Measurements from ENCODE around the gene CADM2. TPM values are rescaled to one million over a fixed set of nuclear protein-coding genes. Genes with fewer than 3 reads are reported as not detected.
A peak's percentile ranks its signal among the peaks of the same experiment; 100 is the strongest.

The CADM2 gene
- total RNA-seq, 8 experiments from 2014 or later: 0.15 to 19.2 (median 4.8) TPM

DNA sequence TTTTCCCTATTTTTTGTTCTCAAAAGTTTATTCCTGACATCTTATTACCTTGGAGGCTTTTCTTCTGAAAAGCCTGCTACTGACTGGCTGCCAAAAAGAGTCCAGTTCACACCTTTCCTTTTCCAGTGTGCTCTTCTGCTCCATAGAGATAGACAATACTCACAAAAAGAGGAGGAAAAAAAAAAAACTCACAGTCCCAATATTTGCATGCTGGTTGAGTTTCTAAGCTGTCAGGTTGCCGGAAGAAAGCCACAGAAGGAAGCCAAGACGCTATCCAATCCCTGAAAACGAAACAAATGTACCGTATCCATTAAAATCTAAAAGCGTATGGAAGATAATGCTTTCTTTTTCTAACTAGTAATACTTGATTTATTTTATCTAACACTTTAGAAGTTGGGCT lies 299.5 kb downstream of the CADM2 start:
- H3K4me3 ChIP-seq: no peak overlapping the region
- H3K27ac ChIP-seq: no peak overlapping the region
- ATAC-seq (replicated peaks in 6 of 8): no peak
- in situ Hi-C loops (cut with MboI; ENCODE audit: low pct_unique_long_range_greater_than_20kb in 2 of 9, low sequenced_read_pairs in 9 of 9, unreplicated experiment in 9 of 9): no loop called here
- H3K4me1 ChIP-seq (replicated peaks in 1 of 2): peaks cover 12 to 21% of the 10 kb centered on the region in 2 donors
- WGBS, 10 experiments: 24 to 87% (median 75%) methylated on average over 2 to 5 of the region's 5 CpGs; no CpG with 5 or more reads in 1 of the 10 experiments

DNA sequence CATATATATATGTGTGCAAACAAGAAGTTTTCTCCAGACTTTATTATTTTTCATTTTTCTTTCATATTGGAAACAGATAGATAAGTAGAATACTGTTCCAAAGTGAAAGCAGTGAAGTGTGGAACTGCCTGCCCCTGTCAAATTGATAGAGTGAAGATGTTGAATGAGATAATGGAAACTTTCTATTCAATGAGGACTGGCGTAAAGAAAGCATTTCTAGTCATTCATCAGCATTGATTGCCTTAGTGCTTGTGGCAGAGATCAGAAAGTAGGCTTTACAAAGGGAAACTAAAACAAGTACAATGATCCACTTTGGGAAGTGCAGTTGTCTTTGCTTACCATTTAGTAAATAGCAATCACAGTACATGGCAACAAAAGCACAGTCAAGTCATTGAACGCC lies 300.0 kb downstream of the CADM2 start:
- 0 to 50% (median 4%) methylated on average over 1 to 2 of the region's 2 CpGs for WGBS, 10 experiments
- H3K4me3 ChIP-seq: no peak overlapping the region
- peaks cover 12 to 21% of the 10 kb centered on the region in 2 donors for H3K4me1 ChIP-seq (replicated peaks in 1 of 2)
- no peak overlapping the region for H3K27ac ChIP-seq
- in situ Hi-C loops (cut with MboI; ENCODE audit: low pct_unique_long_range_greater_than_20kb in 2 of 9, low sequenced_read_pairs in 9 of 9, unreplicated experiment in 9 of 9): no loop called here
- peak in 5 of 8 experiments; percentile 55 to 86 (median 80) for ATAC-seq (replicated peaks in 6 of 8)

DNA sequence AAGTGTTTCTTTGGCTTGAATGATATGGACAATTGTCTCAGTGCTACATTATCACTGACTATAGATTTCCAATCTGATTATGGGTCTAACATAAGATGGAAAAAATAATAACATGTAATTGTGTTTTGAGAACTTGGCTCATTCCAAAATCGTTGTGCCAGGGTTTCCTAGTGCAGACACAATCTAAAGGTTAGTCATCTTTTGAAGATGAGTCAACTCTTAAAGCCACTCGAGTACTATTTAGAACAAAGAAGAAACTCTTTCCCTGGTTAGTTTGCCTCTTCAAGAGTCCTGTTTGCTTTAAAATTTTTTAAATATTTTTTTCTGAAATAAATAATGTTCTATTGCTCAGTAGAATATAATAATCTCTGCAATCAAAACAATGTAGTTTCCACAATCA lies 301.0 kb downstream of the CADM2 start:
- no peak for ATAC-seq (replicated peaks in 6 of 8)
- 20 to 88% (median 60%) methylated on average over 1 to 2 of the region's 2 CpGs; no CpG with 5 or more reads in 3 of the 10 experiments for WGBS, 10 experiments
- Histone ChIP-seq H3K4me3 (no peak overlapping the region), H3K27ac (no peak overlapping the region), H3K4me1 (replicated peaks in 1 of 2) (peaks cover 12 to 21% of the 10 kb centered on the region in 2 donors)
- in situ Hi-C loops (cut with MboI; ENCODE audit: low pct_unique_long_range_greater_than_20kb in 2 of 9, low sequenced_read_pairs in 9 of 9, unreplicated experiment in 9 of 9): no loop called here

DNA sequence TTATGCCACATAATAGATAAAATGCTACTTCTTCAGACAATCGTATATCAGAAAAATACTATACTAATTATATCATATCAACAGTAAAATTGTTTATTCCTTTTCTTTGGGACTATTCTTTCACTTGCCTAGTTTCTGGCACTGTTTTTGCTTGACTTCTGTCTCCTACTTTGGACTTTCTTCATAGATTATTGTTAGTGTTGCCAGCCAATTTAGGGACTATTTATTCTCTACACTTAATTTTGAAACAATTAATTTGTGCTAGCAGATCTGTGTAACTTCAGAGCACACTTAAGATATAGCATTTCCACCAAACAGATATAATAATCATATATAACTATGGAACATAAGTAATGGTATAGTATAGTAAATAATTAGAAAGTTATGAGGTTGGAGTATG lies 305.6 kb downstream of the CADM2 start:
- in situ Hi-C loops (cut with MboI; ENCODE audit: low pct_unique_long_range_greater_than_20kb in 2 of 9, low sequenced_read_pairs in 9 of 9, unreplicated experiment in 9 of 9): no loop called here
- no peak overlapping the region for H3K27ac ChIP-seq
- peaks cover under 1 to 5% of the 10 kb centered on the region in 2 donors for H3K4me1 ChIP-seq (replicated peaks in 1 of 2)
- WGBS, 10 experiments: 0 to 100% (median 67%) methylated on average over 1 of the region's 1 CpG; no CpG with 5 or more reads in 1 of the 10 experiments
- no peak for ATAC-seq (replicated peaks in 6 of 8)
- H3K4me3 ChIP-seq: no peak overlapping the region

DNA sequence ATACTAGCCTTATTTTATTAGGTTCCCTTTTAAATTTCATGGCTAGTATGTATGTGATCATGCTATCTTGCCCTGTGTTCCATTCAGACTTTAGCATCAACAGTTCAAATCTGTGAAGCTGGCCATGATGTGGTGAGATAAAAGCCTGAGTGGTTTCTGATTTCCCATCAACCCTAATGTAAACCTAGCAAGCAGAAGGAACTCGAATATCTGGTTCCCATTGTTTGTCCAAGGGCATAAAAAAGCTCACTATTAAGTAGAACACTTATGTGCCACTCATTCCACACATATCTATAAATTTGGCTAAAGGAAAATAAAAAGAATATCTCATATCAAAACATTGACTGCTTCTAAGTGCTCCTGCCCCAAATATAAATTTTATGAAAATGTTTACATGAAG lies 311.7 kb downstream of the CADM2 start:
- H3K27ac ChIP-seq: no peak overlapping the region
- in situ Hi-C loops (cut with MboI; ENCODE audit: low pct_unique_long_range_greater_than_20kb in 2 of 9, low sequenced_read_pairs in 9 of 9, unreplicated experiment in 9 of 9): no loop called here

DNA sequence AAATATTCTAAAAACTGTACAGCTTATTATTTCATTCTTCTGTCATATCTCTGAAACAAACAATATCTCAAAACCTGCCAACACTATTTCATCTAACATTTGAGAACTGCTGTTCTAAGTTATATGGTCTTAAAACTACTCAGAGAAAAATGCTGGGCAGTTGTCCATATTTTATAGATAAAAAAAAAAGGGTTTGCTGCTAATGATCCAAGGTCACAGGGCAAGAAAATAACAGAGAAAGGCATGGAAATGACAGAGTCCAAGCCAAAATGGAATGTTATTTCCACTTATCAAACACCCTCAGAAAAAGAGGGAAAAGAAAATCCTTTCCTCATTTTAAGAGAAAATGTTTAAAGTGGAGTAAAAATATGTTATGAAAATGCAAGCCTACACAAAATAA lies 313.1 kb downstream of the CADM2 start:
- ATAC-seq (replicated peaks in 6 of 8): no peak
- H3K4me3 ChIP-seq: no peak overlapping the region
- H3K27ac ChIP-seq: no peak overlapping the region
- in situ Hi-C loops (cut with MboI; ENCODE audit: low pct_unique_long_range_greater_than_20kb in 2 of 9, low sequenced_read_pairs in 9 of 9, unreplicated experiment in 9 of 9): no loop called here
- no peaks in the 10 kb centered on the region for H3K4me1 ChIP-seq (replicated peaks in 1 of 2)

More for the DNA sequence above, 311.7 kb downstream of the CADM2 start:
- no peak overlapping the region for H3K4me3 ChIP-seq
- WGBS, 10 experiments: 0 to 78% (median 0%) methylated on average over 1 of the region's 1 CpG; no CpG with 5 or more reads in 5 of the 10 experiments
- no peaks in the 10 kb centered on the region for H3K4me1 ChIP-seq (replicated peaks in 1 of 2)
- ATAC-seq (replicated peaks in 6 of 8): no peak

DNA sequence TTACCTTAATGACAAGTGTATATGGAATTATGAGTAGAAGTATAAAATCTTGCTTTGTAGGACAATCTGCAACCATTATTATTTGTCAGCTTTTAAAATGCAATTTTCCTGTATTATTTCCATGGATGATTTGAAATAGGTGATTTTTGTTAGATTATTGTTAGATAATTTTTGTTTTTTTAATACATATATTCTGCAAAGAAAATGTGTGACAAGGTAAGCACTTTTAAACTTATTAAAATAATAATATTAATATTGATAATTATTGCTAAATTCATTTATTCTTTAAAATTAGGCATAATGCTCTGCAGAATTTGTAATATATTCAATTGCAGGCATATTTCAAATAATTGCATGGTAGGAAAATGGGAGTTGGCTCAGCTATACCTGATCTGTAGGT lies 329.5 kb downstream of the CADM2 start:
- no peak overlapping the region for H3K27ac ChIP-seq
- no peak overlapping the region for H3K4me3 ChIP-seq
- no peaks in the 10 kb centered on the region for H3K4me1 ChIP-seq (replicated peaks in 1 of 2)
- no peak for ATAC-seq (replicated peaks in 6 of 8)
- in situ Hi-C loops (cut with MboI; ENCODE audit: low pct_unique_long_range_greater_than_20kb in 2 of 9, low sequenced_read_pairs in 9 of 9, unreplicated experiment in 9 of 9): no loop called here

DNA sequence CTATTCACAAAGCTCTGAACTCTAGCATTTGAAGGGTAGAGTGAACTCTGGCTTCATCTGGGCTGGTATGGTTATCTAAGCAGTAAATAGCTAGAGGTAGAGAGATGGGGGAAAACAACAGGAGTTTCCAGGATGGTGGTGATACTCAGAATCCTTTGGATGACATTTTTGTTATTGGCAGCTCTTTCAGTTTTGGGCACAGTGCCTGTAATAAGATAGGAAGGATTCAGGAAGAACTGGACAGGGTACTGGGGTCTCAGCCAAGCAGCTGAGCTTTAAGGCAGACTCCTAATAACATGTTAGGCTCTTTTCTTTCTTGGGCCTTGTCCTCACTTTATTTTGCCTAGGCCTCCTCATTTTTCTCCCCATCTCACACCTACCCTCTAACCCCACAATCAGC lies 338.5 kb downstream of the CADM2 start:
- no peak for ATAC-seq (replicated peaks in 6 of 8)
- H3K4me3 ChIP-seq: no peak overlapping the region
- in situ Hi-C loops (cut with MboI; ENCODE audit: low pct_unique_long_range_greater_than_20kb in 2 of 9, low sequenced_read_pairs in 9 of 9, unreplicated experiment in 9 of 9): no loop called here
- no peak overlapping the region for H3K27ac ChIP-seq
- H3K4me1 ChIP-seq (replicated peaks in 1 of 2): no peaks in the 10 kb centered on the region

DNA sequence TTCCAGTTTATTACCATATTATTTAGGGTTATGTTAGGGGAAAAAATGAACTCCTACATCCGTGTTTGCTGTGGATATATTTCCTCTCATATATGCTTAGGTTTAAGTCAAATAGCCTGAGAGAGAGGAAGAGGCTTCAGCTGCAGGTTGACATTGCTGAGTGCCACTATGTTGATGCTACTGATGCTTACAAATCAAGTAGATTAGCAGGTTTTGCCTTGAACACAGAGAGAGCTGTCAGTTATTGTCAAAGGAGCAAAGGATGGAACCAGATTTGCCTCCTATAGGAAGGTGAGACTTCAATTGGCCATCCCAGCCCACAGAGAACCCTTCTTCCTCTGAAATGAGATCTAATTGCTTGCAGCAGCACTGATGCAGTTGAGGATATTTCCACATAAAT lies 339.2 kb downstream of the CADM2 start:
- H3K4me1 ChIP-seq (replicated peaks in 1 of 2): peaks cover 0 to under 1% of the 10 kb centered on the region in 2 donors
- no peak overlapping the region for H3K27ac ChIP-seq
- 0 to 89% (median 25%) methylated on average over 1 of the region's 1 CpG; no CpG with 5 or more reads in 2 of the 10 experiments for WGBS, 10 experiments
- H3K4me3 ChIP-seq: no peak overlapping the region
- in situ Hi-C loops (cut with MboI; ENCODE audit: low pct_unique_long_range_greater_than_20kb in 2 of 9, low sequenced_read_pairs in 9 of 9, unreplicated experiment in 9 of 9): no loop called here
- ATAC-seq (replicated peaks in 6 of 8): no peak

DNA sequence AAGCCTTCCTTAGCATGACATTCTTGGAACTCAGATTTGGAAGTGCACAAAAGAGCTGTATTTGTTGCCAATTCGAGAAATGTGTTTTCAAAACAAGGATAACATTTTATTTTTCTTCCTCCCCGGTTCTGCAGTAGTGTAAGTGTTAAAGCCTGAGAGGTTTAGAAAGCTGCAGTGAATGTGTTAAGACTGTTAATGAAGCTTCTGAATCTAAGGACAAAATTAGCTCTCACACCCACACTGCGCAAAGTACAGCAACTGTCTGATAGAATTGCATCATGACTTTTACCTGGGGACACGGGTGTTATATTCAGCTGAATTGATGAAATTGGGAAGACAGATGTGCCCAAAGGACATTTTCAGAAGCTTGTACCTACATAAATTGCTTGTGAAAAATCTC lies 344.4 kb downstream of the CADM2 start:
- Histone ChIP-seq H3K27ac (no peak overlapping the region), H3K4me3 (no peak overlapping the region), H3K4me1 (replicated peaks in 1 of 2) (peaks cover 0 to 6% of the 10 kb centered on the region in 2 donors)
- WGBS, 10 experiments: 0 to 100% (median 68%) methylated on average over 1 to 4 of the region's 4 CpGs
- in situ Hi-C loops (cut with MboI; ENCODE audit: low pct_unique_long_range_greater_than_20kb in 2 of 9, low sequenced_read_pairs in 9 of 9, unreplicated experiment in 9 of 9): no loop called here
- peak in 2 of 8 experiments; percentile 75 to 79 for ATAC-seq (replicated peaks in 6 of 8)

DNA sequence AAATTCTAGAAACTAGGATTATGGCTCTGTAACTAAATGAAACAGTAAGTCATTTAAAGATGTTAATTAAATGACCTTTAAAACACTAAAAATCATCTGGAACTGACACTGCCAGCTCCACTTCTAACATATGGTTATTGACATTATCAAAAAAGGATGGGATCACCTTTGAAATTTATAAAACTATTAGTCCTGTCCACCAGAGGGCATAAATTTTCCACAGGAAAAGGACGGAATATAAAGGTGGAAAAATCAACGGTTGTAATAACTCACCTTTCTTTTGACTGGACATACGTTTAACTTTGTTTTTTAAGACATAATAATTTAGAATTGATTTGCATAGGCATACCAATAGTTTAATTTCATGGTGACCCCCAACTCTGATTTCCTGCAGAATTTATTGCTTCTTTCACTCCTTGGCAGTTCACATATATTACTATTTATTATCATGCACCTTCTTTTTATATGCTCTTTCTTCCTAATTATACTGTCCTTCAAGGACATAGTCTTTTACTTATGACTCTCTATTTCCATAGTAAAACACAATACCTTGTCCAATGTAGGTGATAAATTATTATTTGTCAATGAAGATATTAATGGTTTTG lies 345.7 kb downstream of the CADM2 start:
- H3K4me3 ChIP-seq: no peak overlapping the region
- in situ Hi-C loops (cut with MboI; ENCODE audit: low pct_unique_long_range_greater_than_20kb in 2 of 9, low sequenced_read_pairs in 9 of 9, unreplicated experiment in 9 of 9): no loop called here
- H3K27ac ChIP-seq: no peak overlapping the region
- peaks cover 0 to 6% of the 10 kb centered on the region in 2 donors for H3K4me1 ChIP-seq (replicated peaks in 1 of 2)
- 0 to 100% (median 72%) methylated on average over 1 to 3 of the region's 3 CpGs for WGBS, 10 experiments
- no peak for ATAC-seq (replicated peaks in 6 of 8)

DNA sequence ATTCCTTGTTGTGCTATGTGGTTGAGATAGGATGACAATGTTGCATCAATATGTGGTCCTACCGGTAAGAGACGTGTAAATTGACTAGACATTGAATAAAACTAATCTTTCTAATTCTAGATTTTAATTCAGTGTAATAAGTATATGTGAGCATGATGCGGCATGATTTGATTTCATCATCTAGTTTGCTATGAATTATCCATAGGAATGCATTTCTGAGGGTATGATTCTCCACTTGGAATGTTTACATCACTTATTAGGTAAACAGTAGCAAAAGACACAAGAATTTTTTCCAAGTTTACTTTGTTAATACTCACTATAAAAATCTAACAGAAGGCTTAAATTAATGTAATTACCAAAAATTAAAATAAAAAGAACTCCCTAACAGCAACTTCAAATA lies 353.5 kb downstream of the CADM2 start:
- H3K27ac ChIP-seq: no peak overlapping the region
- ATAC-seq (replicated peaks in 6 of 8): no peak
- in situ Hi-C loops (cut with MboI; ENCODE audit: low pct_unique_long_range_greater_than_20kb in 2 of 9, low sequenced_read_pairs in 9 of 9, unreplicated experiment in 9 of 9): no loop called here
- H3K4me1 ChIP-seq (replicated peaks in 1 of 2): no peaks in the 10 kb centered on the region
- WGBS, 10 experiments: 11 to 96% (median 64%) methylated on average over 1 to 3 of the region's 3 CpGs; no CpG with 5 or more reads in 2 of the 10 experiments
- H3K4me3 ChIP-seq: no peak overlapping the region

DNA sequence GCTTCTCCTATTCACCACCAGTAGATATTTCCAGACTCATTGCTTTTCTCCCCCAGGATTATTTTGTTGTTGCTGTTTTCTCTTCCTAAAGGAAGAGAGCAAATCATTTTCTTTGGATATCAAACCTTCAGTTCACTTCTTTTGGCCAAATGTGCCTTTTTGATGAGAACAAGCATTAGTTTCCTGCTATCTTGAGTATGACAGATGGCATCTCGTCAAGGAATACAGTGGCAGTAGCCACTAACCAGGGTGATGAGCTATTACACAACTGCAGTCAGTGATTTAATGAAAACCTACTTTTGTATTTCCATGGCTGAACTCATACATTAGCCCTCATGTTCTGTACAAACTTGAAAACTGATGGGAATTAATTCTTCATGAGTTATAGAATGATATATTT lies 354.6 kb downstream of the CADM2 start:
- in situ Hi-C loops (cut with MboI; ENCODE audit: low pct_unique_long_range_greater_than_20kb in 2 of 9, low sequenced_read_pairs in 9 of 9, unreplicated experiment in 9 of 9): no loop called here
- WGBS, 10 experiments: 0 to 100% (median 83%) methylated on average over 1 of the region's 1 CpG; no CpG with 5 or more reads in 2 of the 10 experiments
- Histone ChIP-seq H3K4me3 (no peak overlapping the region), H3K4me1 (replicated peaks in 1 of 2) (no peaks in the 10 kb centered on the region), H3K27ac (no peak overlapping the region)
- no peak for ATAC-seq (replicated peaks in 6 of 8)

DNA sequence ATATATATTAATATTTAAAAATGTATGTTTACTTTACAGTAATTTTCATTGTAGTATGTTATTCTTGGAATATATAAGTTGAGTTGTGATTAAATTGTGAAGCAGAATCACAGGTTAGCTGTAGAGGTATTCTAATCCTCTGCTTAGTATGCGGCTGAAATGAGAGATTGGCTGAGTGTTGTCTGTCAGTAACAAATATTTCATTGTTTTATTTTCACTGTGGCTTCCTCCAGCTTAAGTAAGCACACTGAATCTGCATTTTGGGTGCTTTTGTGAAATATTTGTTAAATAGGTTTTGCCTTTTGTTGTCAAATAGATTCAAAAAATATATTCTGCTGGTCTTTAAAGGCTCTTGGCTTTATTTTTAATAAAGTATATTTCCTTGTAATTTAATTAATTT lies 357.5 kb downstream of the CADM2 start:
- WGBS, 10 experiments: 8 to 100% (median 93%) methylated on average over 1 of the region's 1 CpG; no CpG with 5 or more reads in 2 of the 10 experiments
- Histone ChIP-seq H3K27ac (no peak overlapping the region), H3K4me3 (no peak overlapping the region), H3K4me1 (replicated peaks in 1 of 2) (no peaks in the 10 kb centered on the region)
- no peak for ATAC-seq (replicated peaks in 6 of 8)
- in situ Hi-C loops (cut with MboI; ENCODE audit: low pct_unique_long_range_greater_than_20kb in 2 of 9, low sequenced_read_pairs in 9 of 9, unreplicated experiment in 9 of 9): no loop called here
